Measurements from ENCODE around the gene FERMT2. TPM values are rescaled to one million over a fixed set of nuclear protein-coding genes. Genes with fewer than 3 reads are reported as not detected.

FERMT2 gene
- total RNA-seq, 1 donor from 2014 or later, result 112 TPM

DNA sequence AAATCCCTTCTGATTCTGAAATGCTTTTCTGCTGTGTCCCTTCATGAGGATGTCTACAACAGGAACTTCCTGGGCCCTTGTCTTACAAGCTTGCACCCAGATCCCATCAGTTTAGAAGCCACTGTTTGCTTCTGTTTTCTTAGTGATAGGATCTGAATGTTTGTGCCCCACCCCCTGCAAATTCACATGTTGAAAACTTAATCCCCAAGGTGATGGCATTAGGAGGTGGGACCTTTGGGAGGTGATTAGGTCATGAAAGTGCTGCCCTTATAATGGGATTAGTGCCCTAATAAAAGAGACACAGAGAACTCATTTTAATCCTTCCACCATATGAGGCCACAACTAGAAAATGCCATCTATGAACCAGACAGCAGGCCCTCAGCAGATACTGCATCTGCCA, 123.4 kb downstream of the FERMT2 start:
- no peak for DNase-seq (ENCODE audit: low read depth, low spot score)

DNA sequence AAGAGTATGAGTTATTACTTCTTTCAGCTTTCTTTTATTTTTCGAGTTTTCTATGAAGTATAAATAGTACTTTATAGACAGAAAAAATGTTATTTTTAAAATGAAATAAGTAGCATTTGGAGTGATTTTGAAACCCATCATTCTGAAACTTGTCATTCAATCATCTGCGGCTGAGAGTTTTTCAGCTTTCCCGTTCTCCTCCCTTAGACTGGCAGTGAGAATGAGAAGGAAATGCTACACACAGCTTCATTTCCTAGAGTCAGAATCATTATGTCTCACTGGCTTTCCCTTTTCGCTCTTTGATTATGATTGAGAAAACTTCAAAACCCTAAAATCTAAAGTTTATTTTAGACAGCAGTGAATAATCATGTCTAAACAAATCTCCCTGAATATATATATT, 125.8 kb downstream of the FERMT2 start:
- DNase-seq (ENCODE audit: low read depth, low spot score), result no peak

DNA sequence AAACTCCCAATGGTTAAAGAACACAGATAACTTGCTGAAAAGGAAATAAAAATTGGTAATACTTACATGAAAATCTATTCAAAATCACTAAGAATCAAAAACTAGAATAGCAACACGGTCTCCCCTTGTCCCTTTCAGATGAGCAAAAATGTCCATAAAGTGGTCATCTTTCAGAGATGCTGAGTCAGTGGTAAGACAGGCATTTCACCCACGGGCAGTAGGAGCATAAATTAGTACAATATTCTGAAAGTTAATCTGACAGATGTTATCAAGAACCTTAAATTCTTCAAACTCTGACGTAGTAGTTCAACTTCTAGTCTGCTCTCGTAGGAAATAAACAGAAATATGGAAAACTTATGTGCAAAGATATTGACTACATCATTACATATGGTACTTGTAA, 126.4 kb downstream of the FERMT2 start:
- no peak for DNase-seq (ENCODE audit: low read depth, low spot score)

DNA sequence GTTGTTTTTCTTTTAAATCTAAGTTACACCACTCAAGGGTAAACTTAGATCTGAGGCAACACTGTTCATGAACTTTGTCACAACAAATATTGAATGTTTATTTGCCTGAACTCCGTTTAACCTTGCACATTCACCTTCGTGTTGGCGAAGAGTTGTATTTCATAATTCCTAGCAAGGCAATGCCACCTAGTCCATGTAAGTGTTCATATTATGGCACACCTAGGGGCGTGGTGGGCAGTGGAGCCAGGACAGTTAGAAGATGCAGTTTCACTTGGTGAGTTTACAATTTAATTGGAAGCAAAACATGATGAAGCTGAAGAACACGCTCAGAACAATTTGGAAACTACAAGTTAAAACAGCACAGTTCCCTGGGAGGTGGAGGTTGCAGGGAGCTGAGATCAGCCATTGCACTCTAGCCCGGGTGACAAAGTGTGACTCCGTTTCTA, 129.0 kb downstream of the FERMT2 start:
- no peak for DNase-seq (ENCODE audit: low read depth, low spot score)

DNA sequence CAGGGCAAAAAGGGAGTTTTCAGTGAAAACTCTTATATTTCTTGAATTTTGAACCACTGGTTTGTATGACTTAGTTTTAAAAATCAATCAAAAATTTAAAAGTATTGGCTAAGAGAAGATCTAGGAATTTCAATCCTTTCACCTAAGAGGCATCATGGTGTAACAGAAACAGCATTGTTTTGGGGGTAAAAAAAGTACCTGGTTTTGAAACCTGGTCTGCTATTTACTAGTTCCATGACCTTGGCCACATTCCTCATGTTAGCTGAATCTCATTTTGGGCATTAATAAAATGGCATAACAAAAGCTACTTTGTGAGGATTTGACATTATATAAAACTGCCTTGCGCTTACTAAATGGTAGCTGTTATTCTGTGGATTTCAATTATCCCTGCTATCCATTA, 142.7 kb downstream of the FERMT2 start:
- DNase-seq (ENCODE audit: low read depth, low spot score), result no peak

Other genes with a start within 250 kb of the FERMT2 start
- gene PSMC6, start 243.8 kb downstream of the FERMT2 start, total RNA-seq, result 95.8 and 154 TPM in 2 replicates
- 20.0 and 26.4 TPM in 2 replicates for gene STYX, start 220.9 kb downstream of the FERMT2 start, total RNA-seq
- 46.2 and 47.8 TPM in 2 replicates for gene GNPNAT1, start 159.4 kb downstream of the FERMT2 start, total RNA-seq
- 8.3 and 11.8 TPM in 2 replicates for gene DDHD1, start 202.3 kb upstream of the FERMT2 start, total RNA-seq

All from pulmonary artery endothelial cell (primary cell).